ENCODE data around the gene AGAP2.

Gene AGAP2

GRCh38 chr12:57739914-57740538 is 1.5 kb upstream of the AGAP2 start:
- Histone ChIP-seq H3K27me3 (ENCODE audit: control insufficient read depth, insufficient read depth, low read length) (peaks cover 72% of the 10 kb centered on the region), H3K9me3 (ENCODE audit: control insufficient read depth, insufficient read depth, low read length) (no peaks in the 10 kb centered on the region), H3K4me1 (ENCODE audit: control insufficient read depth, insufficient read depth, low read length) (peaks cover 6% of the 10 kb centered on the region), H3K4me3 (ENCODE audit: low read depth, low read length) (peak overlapping the region; percentile 41), H3K36me3 (ENCODE audit: control insufficient read depth, insufficient read depth, low read length) (no peaks in the 10 kb centered on the region), H3K9ac (ENCODE audit: low read depth, low read length) (no peak overlapping the region)

GRCh38 chr12:57739387-57739786 is 845 bp upstream of the AGAP2 start:
- no peaks in the 10 kb centered on the region for H3K36me3 ChIP-seq (ENCODE audit: control insufficient read depth, insufficient read depth, low read length)
- H3K9me3 ChIP-seq (ENCODE audit: control insufficient read depth, insufficient read depth, low read length) = no peaks in the 10 kb centered on the region
- peak overlapping the region; percentile 41 for H3K4me3 ChIP-seq (ENCODE audit: low read depth, low read length)
- no peak overlapping the region for H3K9ac ChIP-seq (ENCODE audit: low read depth, low read length)
- H3K27me3 ChIP-seq (ENCODE audit: control insufficient read depth, insufficient read depth, low read length) = peaks cover 78% of the 10 kb centered on the region
- H3K4me1 ChIP-seq (ENCODE audit: control insufficient read depth, insufficient read depth, low read length) = peaks cover 6% of the 10 kb centered on the region

GRCh38 chr12:57737467-57738460 is 778 bp downstream of the AGAP2 start:
- Histone ChIP-seq H3K9me3 (ENCODE audit: control insufficient read depth, insufficient read depth, low read length) (no peaks in the 10 kb centered on the region), H3K9ac (ENCODE audit: low read depth, low read length) (no peak overlapping the region), H3K27me3 (ENCODE audit: control insufficient read depth, insufficient read depth, low read length) (peaks cover 90% of the 10 kb centered on the region), H3K36me3 (ENCODE audit: control insufficient read depth, insufficient read depth, low read length) (no peaks in the 10 kb centered on the region), H3K4me3 (ENCODE audit: low read depth, low read length) (peak overlapping the region; percentile 56), H3K4me1 (ENCODE audit: control insufficient read depth, insufficient read depth, low read length) (peaks cover 6% of the 10 kb centered on the region)

GRCh38 chr12:57736741-57737466 is 1.6 kb downstream of the AGAP2 start:
- no peaks in the 10 kb centered on the region for H3K9me3 ChIP-seq (ENCODE audit: control insufficient read depth, insufficient read depth, low read length)
- H3K27me3 ChIP-seq (ENCODE audit: control insufficient read depth, insufficient read depth, low read length) = peaks cover 93% of the 10 kb centered on the region

GRCh38 chr12:57735952-57736740 is 2.4 kb downstream of the AGAP2 start:
- peaks cover 6% of the 10 kb centered on the region for H3K4me1 ChIP-seq (ENCODE audit: control insufficient read depth, insufficient read depth, low read length)
- peaks cover 93% of the 10 kb centered on the region for H3K27me3 ChIP-seq (ENCODE audit: control insufficient read depth, insufficient read depth, low read length)
- H3K36me3 ChIP-seq (ENCODE audit: control insufficient read depth, insufficient read depth, low read length) = no peaks in the 10 kb centered on the region
- no peak overlapping the region for H3K9ac ChIP-seq (ENCODE audit: low read depth, low read length)
- H3K9me3 ChIP-seq (ENCODE audit: control insufficient read depth, insufficient read depth, low read length) = no peaks in the 10 kb centered on the region
- H3K4me3 ChIP-seq (ENCODE audit: low read depth, low read length) = peak overlapping the region; percentile 56

More at GRCh38 chr12:57736741-57737466, 1.6 kb downstream of the AGAP2 start:
- Histone ChIP-seq H3K4me1 (ENCODE audit: control insufficient read depth, insufficient read depth, low read length) (peaks cover 6% of the 10 kb centered on the region), H3K36me3 (ENCODE audit: control insufficient read depth, insufficient read depth, low read length) (no peaks in the 10 kb centered on the region), H3K9ac (ENCODE audit: low read depth, low read length) (no peak overlapping the region), H3K4me3 (ENCODE audit: low read depth, low read length) (peak overlapping the region; percentile 56)

- no peak overlapping the region for H3K9ac ChIP-seq (ENCODE audit: low read depth, low read length)
These were observed 3.2 kb downstream of the AGAP2 start for GRCh38 chr12:57735198-57735855.

GRCh38 chr12:57734591-57734990 is 4.0 kb downstream of the AGAP2 start:
- Histone ChIP-seq H3K4me1 (ENCODE audit: control insufficient read depth, insufficient read depth, low read length) (peaks cover 6% of the 10 kb centered on the region), H3K9ac (ENCODE audit: low read depth, low read length) (no peak overlapping the region), H3K9me3 (ENCODE audit: control insufficient read depth, insufficient read depth, low read length) (no peaks in the 10 kb centered on the region), H3K27me3 (ENCODE audit: control insufficient read depth, insufficient read depth, low read length) (peaks cover 93% of the 10 kb centered on the region), H3K4me3 (ENCODE audit: low read depth, low read length) (no peak overlapping the region), H3K36me3 (ENCODE audit: control insufficient read depth, insufficient read depth, low read length) (no peaks in the 10 kb centered on the region)

More at GRCh38 chr12:57735198-57735855, 3.2 kb downstream of the AGAP2 start:
- Histone ChIP-seq H3K4me1 (ENCODE audit: control insufficient read depth, insufficient read depth, low read length) (peaks cover 6% of the 10 kb centered on the region), H3K9me3 (ENCODE audit: control insufficient read depth, insufficient read depth, low read length) (no peaks in the 10 kb centered on the region), H3K36me3 (ENCODE audit: control insufficient read depth, insufficient read depth, low read length) (no peaks in the 10 kb centered on the region), H3K27me3 (ENCODE audit: control insufficient read depth, insufficient read depth, low read length) (peaks cover 93% of the 10 kb centered on the region), H3K4me3 (ENCODE audit: low read depth, low read length) (peak overlapping the region; percentile 56)

- Histone ChIP-seq H3K27me3 (ENCODE audit: control insufficient read depth, insufficient read depth, low read length) (peaks cover 92% of the 10 kb centered on the region), H3K9ac (ENCODE audit: low read depth, low read length) (no peak overlapping the region), H3K4me1 (ENCODE audit: control insufficient read depth, insufficient read depth, low read length) (peaks cover 6% of the 10 kb centered on the region), H3K9me3 (ENCODE audit: control insufficient read depth, insufficient read depth, low read length) (no peaks in the 10 kb centered on the region), H3K4me3 (ENCODE audit: low read depth, low read length) (no peak overlapping the region), H3K36me3 (ENCODE audit: control insufficient read depth, insufficient read depth, low read length) (no peaks in the 10 kb centered on the region)
These were observed 4.6 kb downstream of the AGAP2 start for GRCh38 chr12:57733928-57734327.

- H3K9me3 ChIP-seq (ENCODE audit: control insufficient read depth, insufficient read depth, low read length) = no peaks in the 10 kb centered on the region
- H3K9ac ChIP-seq (ENCODE audit: low read depth, low read length) = no peak overlapping the region
- peaks cover 6% of the 10 kb centered on the region for H3K4me1 ChIP-seq (ENCODE audit: control insufficient read depth, insufficient read depth, low read length)
- no peak overlapping the region for H3K4me3 ChIP-seq (ENCODE audit: low read depth, low read length)
- H3K36me3 ChIP-seq (ENCODE audit: control insufficient read depth, insufficient read depth, low read length) = no peaks in the 10 kb centered on the region
- H3K27me3 ChIP-seq (ENCODE audit: control insufficient read depth, insufficient read depth, low read length) = peaks cover 98% of the 10 kb centered on the region
These were observed 5.6 kb downstream of the AGAP2 start for GRCh38 chr12:57732726-57733593.

GRCh38 chr12:57732270-57732669 is 6.3 kb downstream of the AGAP2 start:
- no peaks in the 10 kb centered on the region for H3K36me3 ChIP-seq (ENCODE audit: control insufficient read depth, insufficient read depth, low read length)
- H3K4me1 ChIP-seq (ENCODE audit: control insufficient read depth, insufficient read depth, low read length) = peaks cover 6% of the 10 kb centered on the region
- no peaks in the 10 kb centered on the region for H3K9me3 ChIP-seq (ENCODE audit: control insufficient read depth, insufficient read depth, low read length)
- no peak overlapping the region for H3K9ac ChIP-seq (ENCODE audit: low read depth, low read length)
- no peak overlapping the region for H3K4me3 ChIP-seq (ENCODE audit: low read depth, low read length)
- H3K27me3 ChIP-seq (ENCODE audit: control insufficient read depth, insufficient read depth, low read length) = peaks cover 98% of the 10 kb centered on the region

Measured in iPS-15b (cell line).